AG04449 (cell line): Measurements from ENCODE around the gene EIF5A.

ENCODE experiments used
- CTCF ChIA-PET: fragments of 350-600 bp; formaldehyde crosslinking; extraction: SDS; loops from one replicate; lab custom pipeline; 2021; ENCODE audit warnings: antibody characterized with exemption; lab: Yijun Ruan, JAX
- POLR2A ChIA-PET: fragments of 400-600, 350-600 bp; formaldehyde crosslinking; extraction: SDS; loops from one replicate; lab custom pipeline; 2020; ENCODE audit warnings: antibody characterized with exemption, inconsistent platforms; lab: Yijun Ruan, JAX
- DNase-seq: peaks from one replicate; pipeline ENCODE4 v3.0.0-alpha.2; 2010; ENCODE audit warnings: low read depth, low spot score
- H3K4me3 ChIP-seq: 2 replicates; pipeline ENCODE4 v1.5.1; 2011; ENCODE audit warnings: low read depth, mild to moderate bottlenecking, control low read depth, low read length
- TF ChIP-seq, protein P1 (sequence below): IDR thresholded peaks from one replicate; pipeline ENCODE4 v1.5.1; 2011; ENCODE audit warnings: mild to moderate bottlenecking, moderate library complexity, low read length, control low read depth, inconsistent platforms; ENCODE audit not compliant: insufficient read depth; ENCODE audit errors: missing control alignments

Gene EIF5A

DNA sequence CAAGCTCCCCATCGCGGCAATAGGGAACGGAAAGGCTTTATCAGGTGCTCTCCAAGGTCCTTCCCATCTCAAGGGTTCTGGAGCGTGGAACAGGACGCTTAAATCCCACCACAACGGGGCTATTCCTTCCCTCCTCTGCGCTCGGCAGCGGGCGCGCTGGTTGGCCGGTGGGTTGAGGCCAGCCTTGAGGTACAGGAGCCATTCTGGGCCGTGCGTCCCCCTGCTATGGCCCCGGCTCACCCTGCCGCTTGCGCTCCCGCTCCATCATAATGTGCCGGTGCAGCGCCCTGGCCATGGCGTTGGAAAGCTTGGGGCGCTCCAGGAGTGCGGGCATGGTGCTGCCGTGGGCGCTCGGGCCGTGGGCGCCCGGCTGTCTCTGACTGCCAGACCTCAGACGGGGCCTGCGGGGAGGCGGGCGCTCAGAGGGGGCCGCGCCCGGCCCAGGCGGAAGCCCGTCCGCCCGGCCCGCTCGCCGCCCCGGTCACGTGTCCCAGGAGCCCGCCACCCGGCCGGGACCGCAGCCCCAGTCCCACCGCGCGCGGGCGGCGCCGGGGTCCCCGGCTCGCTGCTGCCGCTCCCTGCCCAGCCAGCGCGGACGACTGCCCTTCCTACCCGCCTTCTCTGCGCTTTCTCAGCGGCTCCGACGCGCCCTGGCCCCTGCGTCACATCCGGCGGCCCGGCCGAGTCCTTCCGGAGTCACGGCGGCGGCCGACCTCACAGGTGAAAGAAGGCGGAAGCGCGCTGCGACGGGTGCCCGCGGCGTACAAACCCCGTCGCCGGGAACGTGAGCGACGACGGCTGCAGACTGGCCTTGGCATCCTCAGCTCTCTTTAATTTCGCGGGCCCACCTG, 7.5 kb downstream of the EIF5A start, which contains the start of gene GPS2:
Gene GPS2 (minus strand): TSS at position 642 of the 851 bp plus-strand sequence. CDS start 308 bp downstream, at position 334.
- TF ChIP-seq, protein P1, sequence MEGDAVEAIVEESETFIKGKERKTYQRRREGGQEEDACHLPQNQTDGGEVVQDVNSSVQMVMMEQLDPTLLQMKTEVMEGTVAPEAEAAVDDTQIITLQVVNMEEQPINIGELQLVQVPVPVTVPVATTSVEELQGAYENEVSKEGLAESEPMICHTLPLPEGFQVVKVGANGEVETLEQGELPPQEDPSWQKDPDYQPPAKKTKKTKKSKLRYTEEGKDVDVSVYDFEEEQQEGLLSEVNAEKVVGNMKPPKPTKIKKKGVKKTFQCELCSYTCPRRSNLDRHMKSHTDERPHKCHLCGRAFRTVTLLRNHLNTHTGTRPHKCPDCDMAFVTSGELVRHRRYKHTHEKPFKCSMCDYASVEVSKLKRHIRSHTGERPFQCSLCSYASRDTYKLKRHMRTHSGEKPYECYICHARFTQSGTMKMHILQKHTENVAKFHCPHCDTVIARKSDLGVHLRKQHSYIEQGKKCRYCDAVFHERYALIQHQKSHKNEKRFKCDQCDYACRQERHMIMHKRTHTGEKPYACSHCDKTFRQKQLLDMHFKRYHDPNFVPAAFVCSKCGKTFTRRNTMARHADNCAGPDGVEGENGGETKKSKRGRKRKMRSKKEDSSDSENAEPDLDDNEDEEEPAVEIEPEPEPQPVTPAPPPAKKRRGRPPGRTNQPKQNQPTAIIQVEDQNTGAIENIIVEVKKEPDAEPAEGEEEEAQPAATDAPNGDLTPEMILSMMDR = no peak
- H3K4me3 ChIP-seq = peak within 1 kb of the TSS; percentile 81
- DNase-seq = no peak
- ChIA-PET POLR2A (interaction anchor here (1.2 to 2.6 kb wide), 3 partner anchors 14 to 29 kb away, joined by 3 to 18 read pairs (median 5); partner anchors contain the start of gene NEURL4), CTCF (interaction anchor here (1.4 to 5.8 kb wide), 6 partner anchors 10 to 246 kb away, joined by 3 to 39 read pairs (median 5); no protein-coding TSS in a partner anchor)

DNA sequence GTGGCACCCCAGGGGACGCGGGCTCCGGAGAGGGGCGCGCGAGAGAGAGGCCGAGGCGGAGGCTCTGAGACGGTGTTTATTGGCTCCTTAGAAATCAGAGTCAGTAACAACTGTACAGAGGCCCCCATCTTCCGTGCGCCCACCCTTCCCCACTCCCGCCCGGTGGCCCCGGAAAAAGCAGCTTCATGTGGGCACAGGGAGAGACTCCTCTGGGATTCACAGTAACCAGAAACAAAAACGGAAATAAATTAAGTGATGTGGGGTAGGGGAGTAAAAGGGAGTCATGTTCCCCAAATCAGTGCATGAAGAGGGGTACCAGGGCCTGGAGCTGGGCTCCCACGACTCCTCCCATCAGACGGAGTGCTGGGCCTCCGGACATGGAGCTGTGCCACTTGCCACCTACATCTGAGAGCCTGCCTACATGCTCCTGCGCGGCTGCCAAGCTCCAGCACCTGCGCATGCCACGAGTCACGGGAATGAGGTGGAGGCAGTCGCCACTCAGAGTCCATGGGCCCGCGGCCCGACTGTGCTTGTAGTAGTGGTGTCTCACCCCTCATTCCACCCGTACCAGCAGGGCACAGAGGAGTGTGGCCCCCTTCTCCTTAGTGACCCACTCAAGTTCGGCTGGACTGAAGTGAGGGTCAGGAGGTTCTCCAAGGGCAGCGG, 8.3 kb downstream of the EIF5A start:
- DNase-seq = no peak
- POLR2A ChIA-PET = interaction anchor here (1.2 kb wide), 1 partner anchor 14 kb away, joined by 5 read pairs; the partner anchor contains the start of gene NEURL4
- TF ChIP-seq, protein P1 = no peak

DNA sequence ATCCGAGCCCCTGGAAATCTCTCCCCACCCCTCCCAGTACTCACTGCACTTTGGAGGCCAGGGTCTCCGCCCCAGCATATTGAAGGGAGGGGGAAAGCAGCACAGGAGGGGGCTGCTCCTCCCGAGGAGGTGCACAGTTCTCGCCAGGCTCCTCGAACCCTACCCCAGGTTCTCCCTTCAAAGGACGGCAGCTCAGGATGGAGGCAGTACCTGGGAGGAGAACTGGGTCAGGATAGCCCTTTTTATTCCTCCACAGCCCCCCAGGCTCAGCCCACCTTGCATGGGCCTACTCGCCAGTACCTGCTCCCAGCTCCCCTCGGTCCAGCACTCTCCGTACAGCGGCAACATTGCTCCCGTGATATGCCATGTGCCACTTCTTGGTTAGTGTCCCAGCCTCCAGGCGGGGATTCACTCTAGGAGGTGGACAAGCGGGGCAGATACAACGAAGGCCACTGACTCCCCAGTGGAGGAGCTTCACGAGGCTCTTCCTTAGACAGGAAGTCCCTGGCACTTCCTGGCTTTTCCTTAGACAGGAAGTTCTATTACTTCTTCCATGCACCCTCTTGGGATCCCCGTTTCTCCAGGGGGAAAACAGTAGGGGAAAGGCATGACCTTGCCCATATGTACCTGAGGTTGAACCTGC, 9.9 kb downstream of the EIF5A start:
- no peak overlapping the region for H3K4me3 ChIP-seq
- ChIA-PET CTCF (interaction anchor here (5.8 kb wide), 1 partner anchor 8 kb away, joined by 39 read pairs; no protein-coding TSS in a partner anchor), POLR2A (interaction anchor here (1.2 kb wide), 1 partner anchor 12 kb away, joined by 6 read pairs; the partner anchor contains the start of gene NEURL4)
- no peak for DNase-seq
- TF ChIP-seq, protein P1 = no peak

More for the DNA sequence above, 8.3 kb downstream of the EIF5A start:
- H3K4me3 ChIP-seq = peak overlapping the region; percentile 81
- CTCF ChIA-PET = interaction anchor here (1.6 to 5.8 kb wide), 2 partner anchors 9 to 245 kb away, joined by 4 to 39 read pairs; no protein-coding TSS in a partner anchor

DNA sequence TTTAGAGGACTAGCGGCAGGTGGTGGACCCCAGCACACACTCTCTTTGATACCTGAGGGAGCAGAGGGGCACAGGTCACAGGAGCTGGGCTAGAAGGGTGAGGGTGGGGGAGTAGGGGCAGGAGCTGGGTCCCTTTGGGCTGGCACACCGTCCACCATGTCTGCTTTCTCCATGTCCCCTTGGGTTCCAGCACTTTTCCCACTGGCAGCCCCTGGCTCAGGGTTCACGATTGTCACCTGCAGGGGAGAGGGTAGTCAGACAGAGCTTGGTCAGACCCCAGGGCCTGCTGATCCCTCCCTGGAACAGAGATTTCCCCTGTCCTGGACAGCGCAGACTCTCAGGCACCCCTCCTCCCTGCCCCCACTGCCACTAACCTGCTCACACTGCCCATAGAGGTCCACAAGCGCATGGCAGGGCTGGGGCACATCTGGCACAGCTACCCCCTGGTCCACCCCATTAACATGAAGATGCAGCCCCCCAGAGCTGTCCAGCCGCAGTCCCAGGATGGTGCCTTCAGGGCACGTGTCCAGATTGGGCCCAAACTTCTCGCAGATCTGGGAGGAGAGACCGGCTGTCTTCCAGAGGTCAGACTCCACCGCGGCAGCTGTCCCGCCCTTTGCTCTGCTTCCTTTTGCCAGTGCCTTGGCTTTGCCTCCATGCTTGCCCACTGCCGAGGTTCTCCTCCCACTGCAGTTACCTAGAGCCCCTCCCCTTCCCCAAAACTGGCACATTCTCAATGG, 10.9 kb downstream of the EIF5A start:
- H3K4me3 ChIP-seq = no peak overlapping the region
- TF ChIP-seq, protein P1 = no peak
- no peak for DNase-seq
- CTCF ChIA-PET = interaction anchor here (0.9 to 5.8 kb wide), 2 partner anchors 7 to 11 kb away, joined by 5 to 39 read pairs; partner anchors contain the start of gene NEURL4
- POLR2A ChIA-PET = interaction anchor here (1.2 kb wide), 1 partner anchor 11 kb away, joined by 6 read pairs; the partner anchor contains the start of gene NEURL4

DNA sequence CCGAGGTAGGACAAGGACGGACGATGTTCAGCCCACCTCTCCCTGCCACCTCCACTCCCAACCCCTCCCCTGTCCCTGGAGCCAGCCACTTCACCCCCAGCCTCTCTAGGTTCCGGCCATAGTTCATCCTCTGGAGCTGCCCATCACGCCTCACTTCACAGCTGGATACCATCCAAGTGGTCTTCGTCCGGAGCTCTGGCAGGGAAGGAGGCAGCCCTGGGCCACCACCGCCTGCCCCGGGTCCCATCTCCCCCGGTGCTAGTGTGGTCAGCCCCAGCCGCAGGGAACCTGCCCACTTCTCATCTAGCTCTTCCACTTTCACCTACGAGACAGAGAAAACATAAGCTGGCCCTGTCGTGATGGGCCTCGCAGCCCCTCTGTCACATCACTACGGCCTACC, 14.0 kb downstream of the EIF5A start:
- POLR2A ChIA-PET = no interaction called here
- TF ChIP-seq, protein P1 = no peak
- CTCF ChIA-PET = interaction anchor here (0.8 to 2.9 kb wide), 4 partner anchors 24 to 276 kb away, joined by 3 to 9 read pairs (median 5); no protein-coding TSS in a partner anchor
- DNase-seq = no peak
- H3K4me3 ChIP-seq = no peak overlapping the region
